AG10803 (cell line): Measurements from ENCODE around the gene OR52K1.
A peak's percentile ranks its signal among the peaks of the same experiment; 100 is the strongest.
"Not testable (repeated sequence)": the region's sequence is repeated elsewhere in the genome, so short reads cannot be mapped to it uniquely, and the experiment has no call there.

ENCODE experiments used
- DNase-seq: peaks from one replicate; pipeline ENCODE4 v3.0.0; 2010; ENCODE audit warnings: low read depth
- H3K4me3 ChIP-seq: 2 replicates; pipeline ENCODE4 v1.5.1; 2011; ENCODE audit warnings: mild to moderate bottlenecking, low read length, control low read depth
- TF ChIP-seq, protein P1 (sequence below): conservative IDR thresholded peaks from 2 replicates; pipeline ENCODE4 v1.5.1; 2011; ENCODE audit warnings: mild to moderate bottlenecking, low read length, control low read depth, inconsistent platforms

The OR52K1 gene

DNA sequence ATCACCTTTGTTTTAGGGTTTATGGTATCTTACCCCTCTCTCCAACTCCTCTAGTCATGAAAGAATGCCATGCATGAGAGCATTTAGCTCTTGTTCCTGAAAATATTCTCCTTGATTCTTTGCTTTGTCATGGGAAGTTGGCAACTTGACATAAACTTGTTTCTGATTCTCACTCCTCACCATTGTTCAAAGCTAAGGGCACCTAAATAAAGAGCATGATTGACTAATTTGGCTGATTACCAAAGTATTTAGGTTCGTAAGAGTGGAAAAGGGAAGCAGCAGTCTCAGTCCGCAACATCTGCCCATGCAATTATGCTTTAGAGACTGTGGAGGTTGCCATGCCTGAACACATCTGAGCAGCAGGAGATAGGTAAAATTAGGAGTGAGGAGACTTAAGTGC is 26.4 kb downstream of the OR52K1 start:
- TF ChIP-seq, protein P1, sequence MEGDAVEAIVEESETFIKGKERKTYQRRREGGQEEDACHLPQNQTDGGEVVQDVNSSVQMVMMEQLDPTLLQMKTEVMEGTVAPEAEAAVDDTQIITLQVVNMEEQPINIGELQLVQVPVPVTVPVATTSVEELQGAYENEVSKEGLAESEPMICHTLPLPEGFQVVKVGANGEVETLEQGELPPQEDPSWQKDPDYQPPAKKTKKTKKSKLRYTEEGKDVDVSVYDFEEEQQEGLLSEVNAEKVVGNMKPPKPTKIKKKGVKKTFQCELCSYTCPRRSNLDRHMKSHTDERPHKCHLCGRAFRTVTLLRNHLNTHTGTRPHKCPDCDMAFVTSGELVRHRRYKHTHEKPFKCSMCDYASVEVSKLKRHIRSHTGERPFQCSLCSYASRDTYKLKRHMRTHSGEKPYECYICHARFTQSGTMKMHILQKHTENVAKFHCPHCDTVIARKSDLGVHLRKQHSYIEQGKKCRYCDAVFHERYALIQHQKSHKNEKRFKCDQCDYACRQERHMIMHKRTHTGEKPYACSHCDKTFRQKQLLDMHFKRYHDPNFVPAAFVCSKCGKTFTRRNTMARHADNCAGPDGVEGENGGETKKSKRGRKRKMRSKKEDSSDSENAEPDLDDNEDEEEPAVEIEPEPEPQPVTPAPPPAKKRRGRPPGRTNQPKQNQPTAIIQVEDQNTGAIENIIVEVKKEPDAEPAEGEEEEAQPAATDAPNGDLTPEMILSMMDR: no peak
- no peak for DNase-seq
- H3K4me3 ChIP-seq: no peak overlapping the region

- peak; percentile 9 for DNase-seq
- H3K4me3 ChIP-seq: no peak overlapping the region
- TF ChIP-seq, protein P1: no peak
Measured at GRCh38 chr11:4511282-4512245, 29.1 kb downstream of the OR52K1 start.

GRCh38 chr11:4514196-4514595 is 31.8 kb downstream of the OR52K1 start:
- no peak overlapping the region for H3K4me3 ChIP-seq
- TF ChIP-seq, protein P1: no peak
- DNase-seq: no peak

DNA sequence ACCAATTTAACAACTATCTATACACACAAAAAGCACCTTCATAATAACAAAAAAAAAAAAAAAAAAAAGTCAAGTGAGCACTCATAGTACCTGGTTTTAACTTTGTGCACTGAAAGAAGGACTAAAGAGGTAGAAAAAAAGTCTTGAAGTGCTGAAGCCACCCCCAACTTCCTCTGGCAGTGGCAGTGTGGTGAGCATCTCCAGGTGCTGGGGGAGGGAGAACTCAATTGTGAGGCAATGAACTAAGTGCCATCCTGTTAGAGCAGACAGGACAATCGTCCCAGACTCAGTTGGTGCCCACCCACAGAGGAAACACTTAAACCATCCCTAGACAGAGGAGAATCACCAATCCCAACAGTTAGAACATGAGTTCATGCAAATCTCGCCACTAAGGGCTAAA is 39.9 kb downstream of the OR52K1 start:
- DNase-seq: no peak
- TF ChIP-seq, protein P1: no peak
- H3K4me3 ChIP-seq: no peak overlapping the region

GRCh38 chr11:4522752-4523151 is 40.3 kb downstream of the OR52K1 start:
- H3K4me3 ChIP-seq: no peak overlapping the region

DNA sequence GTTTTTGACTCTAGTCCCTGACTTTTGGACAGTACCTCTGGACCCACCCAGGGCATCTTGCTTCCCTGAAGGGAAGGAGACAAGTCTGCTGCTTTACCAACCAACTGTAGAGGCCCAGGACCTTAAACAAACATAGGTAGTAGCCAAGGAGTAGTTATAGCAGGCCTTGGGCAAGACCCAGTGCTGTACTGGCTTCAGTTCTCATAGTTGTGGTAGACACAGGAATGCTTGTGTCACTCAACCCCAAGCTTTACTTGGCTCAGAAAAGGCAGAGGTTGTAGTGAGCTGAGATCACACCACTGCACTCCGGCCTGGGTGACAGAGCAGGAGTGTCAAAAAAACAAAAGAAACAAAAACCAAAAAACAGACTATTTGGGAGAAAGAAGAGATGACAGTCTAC is 41.2 kb downstream of the OR52K1 start:
- TF ChIP-seq, protein P1: no peak
- no peak overlapping the region for H3K4me3 ChIP-seq
- DNase-seq: peak; percentile 11

More at GRCh38 chr11:4522752-4523151, 40.3 kb downstream of the OR52K1 start:
- TF ChIP-seq, protein P1: no peak
- no peak for DNase-seq

DNA sequence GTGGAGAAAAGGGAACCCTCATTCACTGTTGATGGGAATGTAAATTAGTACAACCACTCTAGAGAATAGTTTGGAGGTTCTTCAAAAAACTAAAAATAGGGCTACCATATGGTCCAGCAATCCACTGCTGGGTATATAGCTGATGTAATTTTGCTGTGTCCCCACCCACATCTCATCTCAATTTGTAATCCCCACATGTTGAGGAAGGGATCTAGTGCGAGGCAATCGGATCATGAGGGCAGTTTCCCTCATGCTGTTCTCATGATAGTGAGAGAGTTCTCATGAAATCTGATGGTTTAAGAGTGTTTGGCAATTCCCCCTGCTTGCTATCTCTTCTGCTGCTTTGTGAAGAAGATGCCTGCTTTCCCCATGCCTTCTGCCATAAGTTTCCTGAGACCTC is 45.5 kb downstream of the OR52K1 start:
- TF ChIP-seq, protein P1: no peak
- no peak for DNase-seq
- no peak overlapping the region for H3K4me3 ChIP-seq

GRCh38 chr11:4531686-4532085 is 49.2 kb downstream of the OR52K1 start:
- H3K4me3 ChIP-seq, DNase-seq: not testable (repeated sequence)
